K562 (cell line): ENCODE measurements around the gene DBP.

ENCODE experiments used
- FOXM1 ChIP-seq, 2 experiments: fragments of 450-650 bp in 1 of 2; sonication (generic) in 1 of 2; formaldehyde crosslinking in 1 of 2; IDR thresholded peaks; 2 replicates each; pipeline versions ENCODE4 v1.6.1 to v1.9.0; 2017 to 2022; ENCODE audit warnings: low read depth in 2 of 2, mild to moderate bottlenecking in 2 of 2, missing genetic modification reagents in 1 of 2, moderate library complexity in 1 of 2
- JUN ChIP-seq, 2 experiments: sonication (generic) in 1 of 2; formaldehyde crosslinking in 1 of 2; IDR thresholded peaks; 2 replicates each; pipeline versions ENCODE4 v1.6.1 to v1.8.0; 2012 to 2022; ENCODE audit warnings: borderline replicate concordance in 2 of 2, mild to moderate bottlenecking in 2 of 2, improper control_type of control experiment in 1 of 2, low read depth in 1 of 2, low read length in 1 of 2, missing genetic modification reagents in 1 of 2
- NFE2 ChIP-seq: IDR thresholded peaks from 2 replicates; pipeline ENCODE4 v1.6.1; 2014; ENCODE audit warnings: antibody characterized with exemption, low read depth
- ZBTB1 ChIP-seq: sonication (generic); formaldehyde crosslinking; IDR thresholded peaks from 2 replicates; pipeline ENCODE4 v1.8.1; 2023; ENCODE audit warnings: missing genetic modification reagents, low read depth, mild to moderate bottlenecking, borderline replicate concordance
- TF ChIP-seq, protein P1 (sequence below): fragments of 250-450 bp; sonication (Bioruptor Pico); IDR thresholded peaks from 2 replicates; pipeline ENCODE4 v1.4.0; 2020; ENCODE audit warnings: borderline replicate concordance
- TF ChIP-seq, protein P2 (sequence below): fragments of 250-450 bp; sonication (Bioruptor Pico); IDR thresholded peaks from 2 replicates; pipeline ENCODE4 v1.5.0; 2020; ENCODE audit warnings: mild to moderate bottlenecking, borderline replicate concordance
- TF ChIP-seq, protein P3 (sequence below), 3 experiments: IDR thresholded peaks in 2 of 3; conservative IDR thresholded peaks in 1 of 3; 2 replicates each; pipeline ENCODE4 v1.5.1; 2011 to 2012; ENCODE audit warnings: low read length in 3 of 3, mild to moderate bottlenecking in 3 of 3, control low read depth in 2 of 3, improper control_type of control experiment in 1 of 3, inconsistent platforms in 1 of 3, low read depth in 1 of 3, mixed read lengths in 1 of 3, moderate library complexity in 1 of 3; ENCODE audit not compliant: insufficient read depth in 2 of 3

DNA sequence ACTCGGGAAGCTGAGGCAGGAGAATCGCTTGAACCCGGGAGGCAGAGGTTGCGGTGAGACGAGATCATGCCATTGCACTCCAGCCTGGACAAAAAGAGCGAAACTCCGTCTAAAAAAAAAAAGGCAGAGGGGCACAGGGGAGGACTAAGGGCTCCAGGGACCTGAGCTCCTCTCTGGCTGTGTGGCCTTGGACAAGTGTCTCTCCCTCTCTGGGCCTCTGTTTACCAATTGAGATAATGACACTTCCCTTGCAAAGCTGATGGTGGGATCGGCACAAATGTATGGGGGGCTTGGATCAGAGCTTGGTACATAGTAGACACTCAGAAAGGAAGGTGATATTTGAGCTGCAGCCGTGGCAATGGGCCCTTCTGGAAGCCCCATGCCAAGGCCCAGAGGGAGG lies 42.0 kb downstream of the DBP start:
- TF ChIP-seq ZBTB1 (CRISPR knock-in tag) (no peak), NFE2 (no peak), JUN (IDR thresholded peaks at IDR 0.05; ENCODE audit: borderline replicate concordance, low read depth, low read length) (no peak), JUN (CRISPR knock-in tag; IDR thresholded peaks at IDR 0.05; ENCODE audit: borderline replicate concordance) (no peak), FOXM1 (IDR thresholded peaks at IDR 0.05; ENCODE audit: low read depth) (no peak), FOXM1 (CRISPR knock-in tag; IDR thresholded peaks at IDR 0.05; ENCODE audit: low read depth) (no peak)
- TF ChIP-seq, protein P1, sequence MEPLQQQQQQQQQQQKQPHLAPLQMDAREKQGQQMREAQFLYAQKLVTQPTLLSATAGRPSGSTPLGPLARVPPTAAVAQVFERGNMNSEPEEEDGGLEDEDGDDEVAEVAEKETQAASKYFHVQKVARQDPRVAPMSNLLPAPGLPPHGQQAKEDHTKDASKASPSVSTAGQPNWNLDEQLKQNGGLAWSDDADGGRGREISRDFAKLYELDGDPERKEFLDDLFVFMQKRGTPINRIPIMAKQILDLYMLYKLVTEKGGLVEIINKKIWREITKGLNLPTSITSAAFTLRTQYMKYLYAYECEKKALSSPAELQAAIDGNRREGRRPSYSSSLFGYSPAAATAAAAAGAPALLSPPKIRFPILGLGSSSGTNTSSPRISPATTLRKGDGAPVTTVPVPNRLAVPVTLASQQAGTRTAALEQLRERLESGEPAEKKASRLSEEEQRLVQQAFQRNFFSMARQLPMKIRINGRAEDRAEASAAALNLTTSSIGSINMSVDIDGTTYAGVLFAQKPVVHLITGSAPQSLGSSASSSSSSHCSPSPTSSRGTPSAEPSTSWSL: no peak
- TF ChIP-seq, protein P2, sequence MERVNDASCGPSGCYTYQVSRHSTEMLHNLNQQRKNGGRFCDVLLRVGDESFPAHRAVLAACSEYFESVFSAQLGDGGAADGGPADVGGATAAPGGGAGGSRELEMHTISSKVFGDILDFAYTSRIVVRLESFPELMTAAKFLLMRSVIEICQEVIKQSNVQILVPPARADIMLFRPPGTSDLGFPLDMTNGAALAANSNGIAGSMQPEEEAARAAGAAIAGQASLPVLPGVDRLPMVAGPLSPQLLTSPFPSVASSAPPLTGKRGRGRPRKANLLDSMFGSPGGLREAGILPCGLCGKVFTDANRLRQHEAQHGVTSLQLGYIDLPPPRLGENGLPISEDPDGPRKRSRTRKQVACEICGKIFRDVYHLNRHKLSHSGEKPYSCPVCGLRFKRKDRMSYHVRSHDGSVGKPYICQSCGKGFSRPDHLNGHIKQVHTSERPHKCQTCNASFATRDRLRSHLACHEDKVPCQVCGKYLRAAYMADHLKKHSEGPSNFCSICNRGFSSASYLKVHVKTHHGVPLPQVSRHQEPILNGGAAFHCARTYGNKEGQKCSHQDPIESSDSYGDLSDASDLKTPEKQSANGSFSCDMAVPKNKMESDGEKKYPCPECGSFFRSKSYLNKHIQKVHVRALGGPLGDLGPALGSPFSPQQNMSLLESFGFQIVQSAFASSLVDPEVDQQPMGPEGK (CRISPR knock-in tag): no peak
- TF ChIP-seq, protein P3, sequence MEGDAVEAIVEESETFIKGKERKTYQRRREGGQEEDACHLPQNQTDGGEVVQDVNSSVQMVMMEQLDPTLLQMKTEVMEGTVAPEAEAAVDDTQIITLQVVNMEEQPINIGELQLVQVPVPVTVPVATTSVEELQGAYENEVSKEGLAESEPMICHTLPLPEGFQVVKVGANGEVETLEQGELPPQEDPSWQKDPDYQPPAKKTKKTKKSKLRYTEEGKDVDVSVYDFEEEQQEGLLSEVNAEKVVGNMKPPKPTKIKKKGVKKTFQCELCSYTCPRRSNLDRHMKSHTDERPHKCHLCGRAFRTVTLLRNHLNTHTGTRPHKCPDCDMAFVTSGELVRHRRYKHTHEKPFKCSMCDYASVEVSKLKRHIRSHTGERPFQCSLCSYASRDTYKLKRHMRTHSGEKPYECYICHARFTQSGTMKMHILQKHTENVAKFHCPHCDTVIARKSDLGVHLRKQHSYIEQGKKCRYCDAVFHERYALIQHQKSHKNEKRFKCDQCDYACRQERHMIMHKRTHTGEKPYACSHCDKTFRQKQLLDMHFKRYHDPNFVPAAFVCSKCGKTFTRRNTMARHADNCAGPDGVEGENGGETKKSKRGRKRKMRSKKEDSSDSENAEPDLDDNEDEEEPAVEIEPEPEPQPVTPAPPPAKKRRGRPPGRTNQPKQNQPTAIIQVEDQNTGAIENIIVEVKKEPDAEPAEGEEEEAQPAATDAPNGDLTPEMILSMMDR (IDR thresholded peaks at IDR 0.05 in 2 of 3, conservative IDR thresholded peaks at IDR 0.05 in 1 of 3; ENCODE audit: insufficient read depth in 2 of 3, low read depth in 1 of 3, low read length in 3 of 3): no peak
